ENCODE data around the gene DDA1.
"Not testable (repeated sequence)": the region's sequence is repeated elsewhere in the genome, so short reads cannot be mapped to it uniquely, and the experiment has no call there.

Gene DDA1

GRCh38 chr19:17309198-17309964 lies at the start of gene DDA1:
DDA1 (plus strand) TSS chr19:17309563; CDS start chr19:17309655, 92 bp downstream.
- peak; percentile 100 for DNase-seq (ENCODE audit: low read depth, low spot score)

DNA sequence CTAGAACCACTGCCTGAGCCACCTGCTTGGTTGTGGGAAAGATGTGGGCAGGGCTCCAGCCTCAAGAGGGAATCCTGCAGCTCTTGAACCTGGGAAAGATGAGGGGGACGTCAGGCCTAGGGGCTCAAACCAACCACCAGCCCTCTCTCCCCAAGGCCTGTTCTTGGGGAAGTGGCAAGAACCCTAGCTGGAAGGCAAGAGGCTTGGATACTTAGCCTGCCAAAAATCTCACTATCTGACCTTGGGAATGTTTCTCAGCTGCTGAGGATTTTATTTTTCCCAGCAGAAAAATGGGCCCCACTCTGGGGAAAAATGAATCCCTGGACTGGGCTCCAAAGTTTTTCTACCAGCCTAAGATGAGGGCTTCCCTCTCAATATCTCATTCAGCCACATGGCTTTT lies 49.4 kb upstream of the DDA1 start:
- no peak for DNase-seq (ENCODE audit: low read depth, low spot score)

DNA sequence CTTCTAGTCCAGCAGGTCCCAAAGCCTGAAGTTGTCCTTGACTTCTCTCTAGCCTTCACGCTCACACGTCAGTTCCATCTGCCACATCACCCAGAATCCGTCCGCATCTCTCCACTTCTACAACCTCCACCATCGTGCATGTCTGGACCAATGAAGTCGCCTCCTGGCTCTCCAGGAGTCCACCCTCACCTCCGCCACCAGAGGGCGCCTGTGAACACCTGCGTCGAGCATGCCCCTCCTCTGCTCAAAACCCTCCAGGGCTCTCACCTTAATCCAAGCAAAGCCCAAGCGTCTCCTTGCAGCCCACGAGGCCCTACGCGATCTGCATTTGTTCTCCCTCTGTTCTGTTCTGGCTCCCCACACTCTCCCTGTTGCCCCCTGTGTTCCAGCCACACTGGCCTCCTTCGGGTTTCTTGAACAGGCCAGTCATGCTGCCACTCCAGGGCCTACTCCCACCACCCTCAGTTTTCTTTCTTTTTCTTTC lies 48.5 kb upstream of the DDA1 start:
- DNase-seq (ENCODE audit: low read depth, low spot score), result peak; percentile 26

DNA sequence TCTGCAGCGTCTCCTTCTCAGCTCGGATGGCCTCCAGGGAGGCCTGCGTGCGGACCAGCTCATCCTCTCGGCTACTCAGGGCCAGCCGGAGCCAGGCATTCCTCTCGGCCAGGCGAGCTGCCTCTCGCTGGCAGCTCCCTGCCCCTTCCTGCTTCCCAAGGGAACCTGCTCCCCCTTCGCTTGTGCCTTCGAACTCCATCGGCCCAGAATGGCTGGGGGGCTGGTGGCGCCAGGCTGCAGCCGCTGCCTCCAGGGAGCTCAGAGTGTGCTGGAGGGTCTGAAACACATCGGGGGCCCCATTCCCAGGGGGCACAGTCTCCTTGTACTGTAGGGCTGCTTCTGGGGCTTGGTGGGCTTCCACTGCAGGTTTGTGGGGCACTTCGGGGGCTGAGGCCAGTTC lies 46.8 kb upstream of the DDA1 start:
- no peak for DNase-seq (ENCODE audit: low read depth, low spot score)

- no peak for DNase-seq (ENCODE audit: low read depth, low spot score)
These were observed 45.4 kb upstream of the DDA1 start for GRCh38 chr19:17263712-17264640.

DNA sequence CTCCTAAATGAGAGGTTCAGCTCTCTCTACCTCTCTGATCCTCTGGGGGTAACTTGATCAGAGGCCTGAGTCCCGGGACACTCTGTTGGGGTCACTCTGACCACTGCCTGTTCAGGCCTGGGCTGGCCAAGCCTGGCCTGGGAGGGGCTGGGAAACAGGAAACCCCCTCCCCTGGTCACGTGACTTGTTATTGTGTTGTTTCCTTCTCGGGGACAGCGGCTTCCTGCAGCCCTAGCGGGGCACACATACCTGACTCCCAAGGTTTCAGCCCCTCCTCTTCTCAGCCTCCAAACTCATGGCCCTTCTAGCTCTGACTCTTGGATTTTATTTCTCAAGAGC lies 44.8 kb upstream of the DDA1 start, which contains the start of gene USHBP1:
Gene USHBP1 (minus strand): TSS at position 105 of the 339 bp plus-strand sequence. CDS start 446 bp downstream, outside the sequence.
- no peak for DNase-seq (ENCODE audit: low read depth, low spot score)

DNA sequence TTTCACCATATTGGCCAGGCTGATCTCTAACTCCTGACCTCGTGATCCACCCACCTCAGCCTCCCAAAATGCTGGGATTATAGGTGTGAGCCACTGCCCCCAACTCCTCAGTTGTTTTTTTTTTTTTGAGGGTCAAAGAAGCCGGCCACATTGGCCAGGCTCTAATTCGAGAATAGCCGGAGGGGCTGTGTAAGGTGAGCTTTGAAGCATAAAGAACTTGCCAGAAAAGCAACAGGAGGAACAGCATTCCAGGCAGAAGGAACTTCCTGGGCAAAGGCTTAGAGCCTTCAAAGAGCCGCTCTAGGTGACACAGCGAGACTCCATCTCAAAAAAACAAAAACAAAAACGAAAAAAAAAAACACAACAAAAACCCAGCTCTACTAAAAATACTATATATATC lies 43.3 kb upstream of the DDA1 start:
- no peak for DNase-seq (ENCODE audit: low read depth, low spot score)

DNA sequence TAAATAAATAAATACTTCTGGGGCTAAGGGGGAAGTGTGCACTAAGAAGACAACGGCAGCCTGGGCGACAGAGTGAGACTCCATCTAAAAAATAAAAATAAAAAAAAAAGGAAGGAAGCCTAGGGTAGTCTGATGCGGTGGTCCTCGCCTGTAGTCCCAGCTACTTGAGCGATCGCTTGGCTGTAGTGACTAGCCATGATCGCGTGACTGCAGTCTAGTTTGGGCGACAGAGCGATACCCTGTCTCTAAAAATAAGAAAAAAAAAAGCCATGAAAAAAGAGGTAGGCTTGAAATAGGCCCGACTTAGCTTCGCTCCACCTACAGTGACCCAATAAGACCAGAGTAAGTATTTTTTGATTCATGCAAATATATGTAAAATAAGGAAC lies 42.8 kb upstream of the DDA1 start:
- DNase-seq (ENCODE audit: low read depth, low spot score), result no peak

GRCh38 chr19:17266975-17267788 lies 42.2 kb upstream of the DDA1 start, which contains the start of gene BABAM1:
BABAM1 (plus strand) TSS chr19:17267443; CDS start chr19:17268807, 1,364 bp downstream.
- DNase-seq (ENCODE audit: low read depth, low spot score), result peak; percentile 96

DNA sequence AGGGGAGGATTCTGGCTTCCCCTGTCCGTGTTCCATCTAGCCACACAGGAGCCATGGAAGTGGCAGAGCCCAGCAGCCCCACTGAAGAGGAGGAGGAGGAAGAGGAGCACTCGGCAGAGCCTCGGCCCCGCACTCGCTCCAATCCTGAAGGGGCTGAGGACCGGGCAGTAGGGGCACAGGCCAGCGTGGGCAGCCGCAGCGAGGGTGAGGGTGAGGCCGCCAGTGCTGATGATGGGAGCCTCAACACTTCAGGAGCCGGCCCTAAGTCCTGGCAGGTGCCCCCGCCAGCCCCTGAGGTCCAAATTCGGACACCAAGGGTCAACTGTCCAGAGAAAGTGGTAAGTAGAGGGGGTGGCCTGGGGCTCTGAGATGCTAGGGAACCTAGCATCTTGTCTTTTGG lies 40.6 kb upstream of the DDA1 start:
- DNase-seq (ENCODE audit: low read depth, low spot score), result no peak

GRCh38 chr19:17274892-17275291 lies 34.5 kb upstream of the DDA1 start:
- DNase-seq (ENCODE audit: low read depth, low spot score), result not testable (repeated sequence)

DNA sequence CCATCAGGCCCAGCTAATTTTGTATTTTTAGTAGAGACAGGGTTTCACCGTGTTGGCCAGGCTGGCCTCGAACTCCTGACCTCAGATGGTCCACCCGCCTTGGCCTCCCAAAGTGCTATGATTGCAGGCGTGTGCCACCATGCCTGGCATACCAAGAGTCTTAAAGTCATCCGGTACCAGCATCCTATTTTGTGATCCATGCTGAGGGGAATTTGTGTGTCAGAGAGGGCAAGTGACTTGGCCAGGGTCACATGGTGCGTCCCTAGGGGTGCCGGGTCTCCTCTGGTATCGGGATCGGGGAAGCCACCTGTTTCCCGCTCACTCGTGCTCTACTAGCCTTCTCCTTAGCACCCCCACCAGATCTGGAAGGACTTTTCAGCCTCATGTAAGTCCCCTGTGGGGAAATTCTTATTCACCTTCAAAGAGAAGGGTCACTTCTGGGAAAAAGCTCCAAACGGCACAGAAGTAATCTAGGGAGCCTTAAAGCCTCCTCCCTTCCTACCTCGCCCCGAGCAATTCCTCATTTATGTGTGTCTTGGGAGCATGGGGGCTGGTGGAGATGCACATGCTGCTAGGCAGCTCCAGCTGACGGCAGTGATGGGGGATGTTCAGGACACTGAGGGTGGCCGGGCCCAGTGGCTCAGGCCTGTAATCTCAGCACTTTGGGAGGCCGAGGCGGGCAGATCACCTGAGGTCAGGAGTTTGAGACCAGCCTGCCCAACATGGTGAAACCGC lies 33.8 kb upstream of the DDA1 start:
- DNase-seq (ENCODE audit: low read depth, low spot score), result no peak

GRCh38 chr19:17279436-17279835 lies 29.9 kb upstream of the DDA1 start:
- DNase-seq (ENCODE audit: low read depth, low spot score), result no peak

- no peak for DNase-seq (ENCODE audit: low read depth, low spot score)
These were observed 27.7 kb upstream of the DDA1 start, which contains the start of gene ANKLE1 for GRCh38 chr19:17281391-17282304. ANKLE1 (plus strand) TSS chr19:17281901; CDS start chr19:17281921, 20 bp downstream.

DNA sequence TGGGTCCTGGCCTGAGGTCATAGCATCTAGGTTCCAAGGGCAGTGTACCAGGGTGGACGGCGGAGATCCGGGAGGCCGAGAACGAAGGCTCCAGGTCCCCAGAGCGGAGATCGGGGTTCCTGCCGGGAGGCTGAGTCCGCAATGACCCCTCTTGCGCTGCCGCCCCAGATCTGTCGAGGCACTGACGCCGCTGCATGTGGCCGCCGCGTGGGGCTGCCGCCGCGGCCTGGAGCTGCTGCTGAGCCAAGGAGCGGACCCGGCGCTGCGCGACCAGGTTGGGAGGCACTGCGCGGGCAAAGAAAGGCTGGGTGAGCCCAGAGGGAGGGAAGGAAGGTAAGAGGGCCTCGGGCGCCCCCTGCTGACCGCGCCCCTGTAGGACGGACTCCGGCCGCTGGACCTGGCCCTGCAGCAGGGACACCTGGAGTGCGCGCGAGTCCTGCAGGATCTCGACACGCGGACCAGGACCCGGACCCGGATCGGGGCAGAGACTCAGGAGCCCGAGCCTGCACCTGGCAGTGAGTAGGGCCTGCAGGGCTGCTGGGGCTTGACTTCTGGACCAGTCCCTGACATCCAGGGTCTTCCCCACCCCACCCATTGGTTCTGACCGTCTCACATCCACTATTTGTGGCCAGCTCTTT lies 26.8 kb upstream of the DDA1 start:
- DNase-seq (ENCODE audit: low read depth, low spot score), result peak; percentile 20

- DNase-seq (ENCODE audit: low read depth, low spot score), result no peak
These were observed 25.8 kb upstream of the DDA1 start for GRCh38 chr19:17283504-17283996.

- DNase-seq (ENCODE audit: low read depth, low spot score), result no peak
These were observed 23.8 kb upstream of the DDA1 start for GRCh38 chr19:17285415-17286135.

- no peak for DNase-seq (ENCODE audit: low read depth, low spot score)
These were observed 23.1 kb upstream of the DDA1 start for GRCh38 chr19:17286263-17286662.

All from smooth muscle cell of the brain vasculature (primary cell).